NCI-H69 (cell line): ENCODE results near the gene ZNF512B.
"Not testable (repeated sequence)": the region's sequence is repeated elsewhere in the genome, so short reads cannot be mapped to it uniquely, and the experiment has no call there.

Source experiments
- DNase-seq: peaks from one replicate; lab custom pipeline; 2025; lab: John Stamatoyannopoulos, UW

Gene ZNF512B

DNA sequence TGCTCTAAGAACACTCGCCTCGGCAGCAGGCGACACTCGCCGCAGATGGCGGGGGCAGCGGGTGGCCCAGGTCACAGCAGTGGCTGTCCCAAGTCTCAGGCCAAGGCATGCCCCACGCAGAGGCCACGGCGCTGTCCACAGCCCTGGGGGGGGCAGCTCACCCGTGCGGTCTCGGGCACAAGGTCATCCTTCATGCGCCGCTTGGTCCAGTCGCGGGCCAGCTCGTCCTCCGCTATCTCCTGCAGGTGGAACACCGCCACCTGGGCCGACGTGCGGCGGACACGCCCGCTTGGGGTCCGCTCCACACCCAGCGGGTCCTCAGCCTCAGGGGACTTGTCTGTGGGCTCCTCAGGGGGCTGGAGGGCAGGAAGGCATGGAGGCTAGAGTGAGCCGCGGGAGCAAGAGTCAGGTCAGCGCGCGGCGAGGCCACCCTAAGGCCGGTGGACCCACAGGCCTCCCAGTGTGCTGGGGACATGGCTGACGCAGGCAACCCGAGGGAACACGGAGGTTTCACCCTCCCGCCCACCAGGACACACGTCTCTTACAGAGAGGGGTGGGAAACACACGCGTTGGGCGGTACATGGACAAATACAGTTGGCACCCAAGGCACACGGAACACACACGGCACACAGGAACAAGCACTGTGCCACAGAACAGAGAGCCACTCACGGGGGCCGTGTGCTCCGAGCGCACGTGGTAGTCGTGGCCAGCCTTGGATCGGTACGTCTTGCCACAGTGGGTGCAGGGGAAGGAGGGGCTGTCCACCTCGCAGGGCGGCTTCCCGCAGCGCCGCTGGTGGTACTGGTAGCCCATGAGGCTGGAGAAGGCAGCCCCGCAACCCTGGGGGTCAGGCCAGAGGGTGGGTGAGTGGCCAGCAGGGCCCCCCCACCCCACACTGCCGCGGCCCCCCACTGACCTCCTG, 7.0 kb downstream of the ZNF512B start:
- no peak for DNase-seq

DNA sequence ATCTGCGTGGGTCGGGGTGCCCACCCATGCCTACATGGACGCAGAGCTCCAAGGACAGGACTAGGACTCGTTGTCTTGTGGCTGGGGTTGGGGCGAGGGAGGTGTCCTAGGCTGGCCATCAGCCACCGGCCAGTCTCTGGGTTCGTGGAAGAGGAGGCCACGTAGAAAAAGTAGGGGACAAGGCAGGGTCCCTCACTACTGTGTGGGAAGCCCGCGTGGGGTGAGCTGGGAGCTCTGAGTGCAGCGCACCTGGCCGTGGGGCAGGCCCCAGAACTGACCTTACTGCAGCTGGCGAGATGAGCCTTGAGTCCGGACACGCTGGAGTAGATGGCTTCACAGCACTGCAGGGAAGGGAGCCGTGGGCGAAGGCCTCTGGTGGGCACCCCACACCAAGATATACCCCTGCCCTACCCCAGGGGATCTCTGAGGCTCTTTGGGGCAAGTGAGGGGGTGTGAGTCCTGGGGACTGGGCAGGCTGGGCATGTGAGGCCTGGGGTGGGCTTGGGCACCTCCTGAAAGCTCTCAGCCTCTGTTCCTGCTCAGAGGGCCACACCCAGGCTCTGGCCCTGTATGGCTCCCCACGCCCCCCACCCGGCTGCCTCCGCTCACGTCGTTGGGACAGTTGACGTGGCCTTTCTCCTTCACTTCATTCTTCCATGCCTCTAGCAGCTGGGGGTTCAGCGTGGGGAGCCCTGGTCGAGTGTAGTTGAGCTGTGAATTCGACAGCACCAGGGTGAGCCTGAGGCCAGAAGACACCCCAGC, 7.9 kb downstream of the ZNF512B start:
- no peak for DNase-seq

DNA sequence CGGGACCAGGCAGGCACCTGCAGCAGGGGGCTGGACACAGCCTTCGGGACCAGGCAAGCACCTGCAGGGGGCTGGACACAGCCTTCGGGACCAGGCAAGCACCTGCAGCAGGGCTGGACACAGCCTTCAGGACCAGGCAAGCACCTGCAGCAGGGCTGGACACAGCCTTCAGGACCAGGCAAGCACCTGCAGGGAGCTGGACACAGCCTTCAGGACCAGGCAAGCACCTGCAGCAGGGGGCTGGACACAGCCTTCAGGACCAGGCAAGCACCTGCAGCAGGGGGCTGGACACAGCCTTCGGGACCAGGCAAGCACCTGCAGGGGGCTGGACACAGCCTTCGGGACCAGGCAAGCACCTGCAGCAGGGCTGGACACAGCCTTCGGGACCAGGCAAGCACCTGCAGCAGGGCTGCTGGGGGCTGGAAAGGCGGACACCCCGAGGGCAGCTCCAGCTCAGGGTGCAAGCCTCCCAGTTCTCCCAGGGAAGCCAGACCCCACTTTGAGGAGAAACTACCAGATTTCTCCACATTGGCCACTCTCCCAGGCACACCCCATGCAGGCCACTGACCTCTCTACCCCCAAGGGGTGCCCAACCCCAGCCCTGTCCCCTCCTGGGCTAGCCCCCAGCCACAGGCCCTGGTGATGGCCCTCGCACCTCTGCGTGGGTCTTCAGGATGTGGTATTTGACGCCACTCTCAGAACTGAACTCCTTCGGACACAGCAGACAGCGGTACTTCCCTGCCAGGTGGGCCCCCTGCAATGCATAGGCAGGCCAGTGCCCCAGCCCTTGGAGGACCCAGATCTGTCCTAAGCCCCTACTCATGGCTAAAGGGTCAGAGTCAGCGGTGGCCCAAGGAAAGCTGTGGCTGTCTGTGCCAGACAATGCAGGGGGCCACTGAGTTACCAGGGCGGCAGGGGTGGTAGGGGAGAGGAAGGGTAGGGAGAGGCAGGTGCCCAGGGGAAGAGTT, 8.8 kb downstream of the ZNF512B start:
- not testable (repeated sequence) for DNase-seq

DNA sequence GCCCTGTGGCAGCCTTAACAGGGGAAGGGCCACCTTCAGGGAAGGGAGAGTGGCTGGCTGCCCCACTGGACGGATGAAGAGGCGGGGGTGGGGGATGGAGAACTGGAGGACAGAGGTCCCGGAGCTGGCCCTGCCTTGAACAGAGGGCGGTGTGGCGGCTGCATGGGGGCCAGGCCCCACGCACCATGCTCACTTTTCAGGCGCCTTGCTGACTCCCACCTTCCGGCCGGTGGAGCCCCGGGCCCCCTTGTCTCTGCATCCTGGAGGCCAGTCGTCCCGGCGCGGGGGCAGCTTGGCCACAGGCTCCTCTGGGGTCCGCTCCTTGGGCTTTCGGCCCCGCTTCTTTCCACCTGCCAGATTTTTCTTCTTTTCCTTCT, 10.0 kb downstream of the ZNF512B start:
- DNase-seq, result no peak

DNA sequence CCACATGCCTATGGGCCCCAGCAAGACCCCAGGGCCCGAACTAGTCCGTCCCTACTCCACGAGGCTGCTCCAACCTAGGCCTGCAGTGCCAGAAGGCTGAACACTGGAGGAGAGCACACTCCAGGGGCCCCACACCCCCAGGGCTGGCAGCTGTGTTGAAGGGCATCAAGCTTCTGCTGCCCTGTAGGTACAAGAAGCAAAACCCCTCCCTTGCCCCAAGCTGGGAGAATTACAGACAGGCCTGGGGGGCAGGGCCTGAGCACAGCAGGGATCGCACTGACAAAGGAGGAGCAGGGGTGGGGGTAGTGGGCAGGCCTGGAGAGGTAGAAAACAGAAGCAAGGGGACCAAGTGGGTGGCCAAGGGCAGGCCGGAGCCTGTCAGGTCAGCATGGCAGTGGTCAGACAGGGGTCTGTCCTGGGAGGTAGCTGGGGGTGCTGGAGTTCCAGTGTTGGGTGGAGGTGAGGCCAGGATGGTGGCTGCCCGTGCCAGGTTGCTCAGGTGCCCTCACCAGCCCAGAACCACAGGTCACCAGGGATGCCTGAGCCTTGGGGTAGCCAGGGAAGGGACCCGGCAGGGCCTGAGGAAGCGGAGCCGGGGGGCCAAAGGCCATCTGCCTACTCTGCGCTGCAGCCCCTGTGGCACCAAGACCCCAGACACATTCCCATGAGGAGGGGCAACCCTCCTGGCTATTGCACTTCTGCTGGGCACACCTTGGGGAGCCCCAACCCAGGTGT, 10.6 kb downstream of the ZNF512B start:
- DNase-seq, result peak; percentile 77

DNA sequence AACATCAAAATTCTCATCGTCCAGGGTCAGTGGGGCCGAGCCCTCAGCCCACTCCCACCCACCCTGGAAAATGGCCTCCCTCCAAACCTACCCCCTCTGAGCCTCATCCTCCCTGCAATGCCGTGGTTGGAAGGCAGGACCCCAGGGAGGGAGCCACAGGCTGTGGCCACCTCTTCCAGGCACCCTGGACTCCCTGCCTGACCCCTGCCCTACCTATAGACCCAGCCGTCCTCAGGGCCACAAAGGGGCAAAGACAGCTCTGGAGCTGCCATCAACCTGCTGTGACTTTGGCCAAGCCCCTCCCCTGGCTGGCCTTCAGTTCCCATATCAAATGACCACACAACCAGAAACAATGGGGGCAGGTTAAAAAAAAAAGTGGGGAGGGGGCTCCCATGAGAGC, 11.3 kb downstream of the ZNF512B start:
- no peak for DNase-seq

DNA sequence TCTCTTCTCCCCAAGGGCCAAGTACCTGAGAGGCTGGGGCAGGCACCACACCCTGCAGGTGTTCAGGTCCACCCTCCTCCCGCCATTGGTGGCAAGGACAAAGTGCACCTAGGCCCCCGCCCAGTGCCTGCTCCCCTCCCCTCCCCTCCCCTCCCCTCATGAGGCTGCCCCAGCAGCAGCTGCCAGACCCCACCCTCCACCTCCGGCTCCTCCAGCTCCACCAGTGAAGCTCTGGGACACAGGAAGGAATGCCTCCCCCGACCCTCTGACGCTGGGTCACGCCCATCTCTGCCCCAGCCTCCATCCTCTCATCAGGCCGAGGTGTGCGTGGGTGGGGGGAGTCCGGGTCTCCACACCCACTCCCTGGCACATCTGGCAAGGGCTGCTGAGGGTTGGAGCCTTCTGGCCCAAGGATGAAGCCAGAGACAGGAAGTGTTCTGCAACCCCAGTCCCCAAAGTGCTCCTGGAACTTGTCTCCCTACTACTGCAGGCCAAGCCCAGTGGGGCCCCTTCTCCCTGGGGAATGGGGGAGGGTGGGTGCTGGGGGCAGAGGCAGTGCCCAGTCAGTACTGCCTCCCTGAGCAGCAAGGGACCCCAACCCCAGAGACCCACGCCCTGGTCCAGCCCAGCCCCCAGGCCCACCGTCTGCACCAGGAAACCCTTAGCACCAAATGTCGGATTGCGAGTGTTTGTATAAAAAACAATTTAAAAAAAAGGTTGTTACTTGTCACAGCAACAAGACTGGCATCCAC, 11.9 kb downstream of the ZNF512B start:
- peak; percentile 90 for DNase-seq

DNA sequence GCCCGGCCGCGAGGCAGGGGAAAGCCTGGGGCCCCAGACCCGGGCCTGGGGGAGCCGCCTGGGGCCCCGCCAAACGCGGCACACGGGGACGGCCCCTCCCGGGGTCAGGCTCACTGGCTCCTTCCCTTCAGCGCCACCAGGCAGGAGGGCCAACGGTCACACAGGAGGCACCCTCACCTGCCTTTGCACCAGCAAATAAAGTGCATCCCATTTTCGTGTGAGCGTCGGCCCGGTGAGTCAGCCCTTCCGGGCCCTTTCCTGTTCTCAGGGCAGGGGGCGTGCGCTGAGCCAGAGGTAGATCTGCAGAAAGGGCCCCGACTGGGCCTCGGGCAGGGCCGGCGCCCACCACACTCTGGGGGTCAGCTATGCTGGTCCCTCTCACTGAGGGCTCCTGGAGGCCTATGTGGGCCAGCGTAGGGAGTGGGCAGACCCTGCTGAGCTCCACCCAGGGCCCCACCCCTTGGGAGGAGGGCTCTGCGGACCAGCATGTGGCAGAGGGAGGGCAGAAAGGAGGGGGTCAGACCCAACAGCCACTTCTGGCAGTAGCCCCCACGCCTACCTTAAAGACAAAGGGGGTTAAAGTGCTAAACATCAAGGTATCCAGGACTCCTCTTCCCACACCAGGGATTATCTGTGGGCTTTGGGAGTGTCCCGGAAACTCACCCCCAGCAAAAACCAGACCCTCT, 12.6 kb downstream of the ZNF512B start:
- peak; percentile 87 for DNase-seq

DNA sequence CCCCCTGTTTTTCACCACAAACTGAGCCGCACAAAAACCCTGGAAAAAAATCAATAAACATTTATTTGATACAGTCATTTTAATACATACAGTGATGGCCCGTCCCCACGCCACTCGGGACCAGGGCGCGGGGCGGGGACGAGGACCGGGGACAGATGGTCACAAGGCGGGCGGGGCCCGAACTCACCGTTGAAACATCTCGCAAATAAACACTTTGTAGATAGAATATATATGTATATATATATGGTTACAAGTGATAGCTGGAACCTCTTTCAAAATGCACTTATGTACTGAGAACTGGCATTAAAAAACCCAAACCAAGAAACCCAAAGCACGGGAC, 13.1 kb downstream of the ZNF512B start:
- DNase-seq, result no peak

DNA sequence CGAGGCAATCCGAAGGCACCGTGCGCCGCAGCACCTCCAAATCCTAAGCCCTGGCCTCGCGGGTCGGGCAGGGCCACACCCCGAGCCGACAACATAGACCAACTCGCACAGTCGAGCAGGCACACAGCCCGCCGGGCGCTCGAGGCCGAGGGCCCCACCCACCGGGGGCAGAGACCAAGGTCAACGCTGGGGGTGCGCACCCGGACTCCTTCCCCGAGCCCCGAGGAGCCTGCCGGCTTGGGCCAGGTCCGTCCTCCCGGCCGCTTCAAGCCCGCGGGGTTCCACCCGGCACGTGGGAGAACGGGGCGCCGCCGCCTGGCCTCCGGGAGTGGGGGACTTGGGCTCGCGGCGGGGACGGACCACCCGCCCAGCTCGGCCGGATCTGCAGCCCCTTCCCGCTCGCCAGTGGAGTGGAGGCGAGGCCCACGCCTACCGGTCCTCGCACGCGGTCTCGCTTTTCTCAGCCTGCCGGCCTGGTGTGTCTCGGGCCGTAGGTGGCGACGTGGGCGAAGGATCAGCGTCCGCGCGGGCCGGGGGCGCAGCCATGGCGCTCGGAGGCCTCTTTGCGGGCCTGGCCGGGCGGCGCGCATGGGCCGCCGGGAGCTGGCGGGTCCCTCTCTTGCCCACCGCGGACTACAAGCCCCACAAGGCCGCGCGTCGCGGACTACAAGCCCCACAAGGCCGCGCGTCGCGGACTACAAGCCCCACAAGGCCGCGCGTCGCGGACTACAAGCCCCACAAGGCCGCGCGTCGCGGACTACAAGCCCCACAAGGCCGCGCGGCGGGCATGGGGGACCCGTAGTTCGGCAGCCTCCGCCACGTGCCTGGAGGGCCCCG, 13.7 kb downstream of the ZNF512B start, which contains the start of gene UCKL1:
Gene UCKL1, minus strand, starts transcription at position 590 of the 837 bp plus-strand sequence. Its CDS starts 44 bp downstream, at position 546.
- DNase-seq, result peak; percentile 91

DNA sequence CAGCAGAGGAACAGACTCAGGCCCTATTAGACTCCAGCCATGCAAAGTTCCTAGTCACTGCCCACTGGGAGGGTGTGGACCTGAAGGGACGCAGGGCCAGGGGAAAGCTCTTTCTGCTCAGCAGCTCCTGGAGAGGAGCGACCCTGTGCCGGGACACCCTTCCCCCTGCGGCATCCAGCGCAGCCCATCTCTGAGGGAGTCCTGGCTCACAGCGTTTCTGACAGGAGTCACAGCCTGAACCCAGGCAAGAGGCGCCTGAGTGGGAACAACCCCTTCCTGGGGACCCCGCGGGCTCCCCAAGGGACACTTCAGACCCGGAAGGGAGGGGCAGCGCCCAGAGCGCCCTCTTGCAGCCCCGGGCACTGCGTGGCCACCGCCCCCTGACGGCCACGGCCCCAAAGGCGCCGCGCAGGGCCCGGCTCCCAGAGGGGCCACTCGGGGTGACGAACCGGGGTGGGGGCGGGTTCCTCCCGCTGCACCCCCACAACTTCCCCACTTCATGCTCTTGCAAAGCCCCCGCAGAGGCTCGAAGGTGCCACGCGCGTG, 14.4 kb downstream of the ZNF512B start:
- DNase-seq, result peak; percentile 32

DNA sequence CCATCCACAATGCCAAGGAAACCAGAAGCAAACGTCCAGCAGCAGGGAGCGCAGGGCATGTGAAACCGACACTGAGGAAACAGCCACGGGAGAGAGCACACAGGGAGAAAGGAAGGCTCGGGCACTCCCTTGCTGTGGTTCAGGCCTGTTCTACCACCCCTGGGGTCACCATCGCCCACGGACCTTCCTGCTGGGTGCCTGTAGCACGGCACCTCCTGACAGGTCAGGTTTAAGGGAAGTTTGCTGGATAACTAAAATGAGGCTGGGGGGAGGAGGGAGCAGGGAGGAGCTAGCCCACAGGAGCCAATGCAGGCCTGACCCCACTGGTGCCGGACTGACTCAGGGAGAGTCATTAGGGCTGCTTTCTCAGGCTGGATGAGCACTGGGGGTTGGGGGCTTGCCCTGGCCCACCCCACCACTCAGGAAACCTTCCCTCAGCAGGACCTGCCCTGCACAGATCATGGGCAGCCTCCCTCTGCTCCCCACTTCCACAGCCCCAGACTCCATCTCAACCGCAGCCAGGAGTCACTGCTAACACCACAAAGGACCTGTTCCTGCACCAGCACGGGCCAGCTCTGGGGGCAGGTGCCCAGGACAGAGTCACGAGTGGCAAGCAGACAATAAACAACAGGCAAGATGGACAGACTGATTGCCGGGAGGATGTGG, 15.8 kb downstream of the ZNF512B start:
- no peak for DNase-seq

DNA sequence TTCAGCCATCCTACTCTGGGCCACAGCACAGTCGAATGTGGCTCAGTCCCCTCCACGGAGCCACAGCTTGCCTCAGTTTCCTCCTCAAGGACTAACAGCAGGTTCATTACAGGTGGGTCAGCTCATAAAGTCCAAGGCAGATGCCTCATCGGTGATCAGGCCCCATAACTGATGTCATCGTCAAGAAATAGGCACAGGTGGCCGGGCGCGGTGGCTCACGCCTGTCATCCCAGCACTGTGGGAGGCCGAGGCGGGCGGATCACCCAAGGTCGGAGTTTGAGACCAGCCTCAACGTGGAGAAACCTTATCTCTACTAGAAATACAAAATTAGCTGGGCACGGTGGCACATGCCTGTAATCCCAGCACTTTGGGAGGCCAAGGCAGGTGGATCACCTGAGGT, 17.0 kb downstream of the ZNF512B start:
- DNase-seq, result no peak

DNA sequence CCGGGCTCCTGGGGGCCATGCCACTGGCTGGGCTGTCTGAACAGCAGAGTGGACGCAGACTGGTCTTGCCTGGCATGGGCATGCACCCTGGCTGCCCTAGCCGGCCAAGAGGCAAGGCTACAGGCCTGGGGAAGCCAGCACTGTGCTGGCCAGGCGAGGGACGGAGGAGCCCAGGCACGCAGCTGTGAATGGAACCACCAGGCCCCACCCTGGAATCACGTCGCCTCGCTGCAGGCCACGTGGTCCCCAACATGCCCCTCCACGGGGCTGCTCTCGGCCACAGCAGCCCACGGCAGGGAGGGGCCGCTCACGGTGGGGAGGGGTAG, 17.6 kb downstream of the ZNF512B start:
- no peak for DNase-seq

DNA sequence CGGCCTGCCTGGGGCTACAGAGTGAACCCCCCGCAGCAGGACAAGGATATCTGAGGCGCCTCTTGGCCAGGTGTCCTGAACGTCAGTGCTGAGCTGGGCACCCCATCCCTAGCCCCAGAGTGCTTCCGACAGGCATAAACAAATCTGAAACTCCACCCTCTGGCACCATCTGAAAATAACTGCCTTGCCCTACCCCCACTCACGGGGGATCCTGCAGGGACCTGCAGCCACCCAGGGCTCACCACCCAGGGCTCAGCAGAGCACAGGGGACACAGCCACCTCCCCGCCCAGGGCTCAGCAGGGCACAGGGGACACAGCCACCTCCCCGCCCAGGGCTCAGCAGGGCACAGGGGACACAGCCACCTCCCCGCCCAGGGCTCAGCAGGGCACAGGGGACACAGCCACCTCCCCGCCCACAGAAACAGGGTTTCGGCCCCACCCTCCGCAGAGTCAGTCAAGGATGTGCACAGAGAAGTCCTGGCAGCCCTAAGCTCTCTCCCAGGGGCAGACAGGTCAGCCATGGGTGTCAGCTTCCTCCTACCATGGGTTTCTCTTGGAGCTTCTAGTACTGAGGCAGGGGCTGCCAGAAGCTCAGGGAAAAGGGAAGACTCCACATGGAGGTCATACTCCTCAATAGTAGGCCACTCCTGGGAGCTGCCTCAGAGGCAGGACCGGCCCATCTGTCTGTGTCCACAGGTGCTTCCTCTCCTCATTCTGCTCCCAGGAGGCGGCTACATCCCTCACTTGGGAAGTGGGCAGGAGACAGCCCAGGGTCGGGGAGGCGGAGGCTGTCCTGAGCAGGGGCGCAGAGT, 18.1 kb downstream of the ZNF512B start:
- DNase-seq, result no peak

DNA sequence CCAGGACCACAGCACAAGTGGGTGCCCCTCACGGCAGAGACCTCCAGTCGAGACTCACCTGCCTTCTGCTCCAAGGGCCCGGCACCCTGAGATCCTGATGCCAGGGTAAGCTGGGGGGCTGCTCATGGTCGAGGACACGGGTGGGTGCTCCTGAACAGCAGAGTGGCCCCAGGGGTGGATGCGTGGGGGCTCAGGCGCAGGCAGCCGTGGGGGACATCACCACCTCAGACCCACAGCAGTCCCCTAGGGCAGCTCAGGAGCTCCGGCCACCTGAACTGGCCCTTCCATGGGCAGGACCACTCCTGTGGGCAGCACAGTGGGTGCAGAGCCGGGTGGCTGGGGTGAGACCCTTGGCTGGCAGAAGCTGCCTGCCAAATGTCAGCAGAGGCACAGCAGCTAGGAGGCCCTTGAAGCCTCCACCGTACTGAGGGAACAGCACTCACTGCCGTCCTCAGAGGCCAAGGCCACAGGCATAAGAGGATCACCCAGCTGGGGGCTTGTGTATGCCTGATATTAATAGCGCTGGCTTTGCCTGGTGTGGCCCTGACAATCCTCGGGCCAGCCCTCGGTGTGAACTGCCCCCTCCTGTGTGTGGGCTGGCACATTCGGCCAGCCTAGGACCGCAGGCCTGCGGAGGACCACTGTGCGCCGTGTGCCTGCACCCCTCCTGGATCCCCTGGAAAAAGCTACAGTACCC, 18.9 kb downstream of the ZNF512B start:
- no peak for DNase-seq
